Measurements from ENCODE around the gene DHX9.

DNA sequence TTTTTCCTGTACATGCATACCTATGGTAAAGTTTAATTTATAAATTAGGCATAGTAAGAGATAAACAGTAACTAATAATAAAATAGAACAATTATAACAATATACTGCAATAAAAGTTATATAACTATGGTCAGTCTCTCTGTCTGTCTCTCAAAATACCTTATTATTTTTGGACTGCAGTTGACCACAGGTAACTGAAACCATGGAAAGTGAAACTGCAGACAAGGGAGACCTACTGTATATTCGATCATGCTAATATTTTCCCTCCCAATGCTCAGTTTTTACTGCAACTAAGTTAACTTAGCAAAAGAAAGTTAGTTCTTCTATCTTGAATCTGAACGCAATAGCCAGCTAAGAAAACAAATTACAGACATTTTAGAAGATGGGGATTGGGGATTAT is 12.3 kb upstream of the DHX9 start:
- no peak for TF ChIP-seq EZH2 (IDR thresholded peaks at IDR 0.05; ENCODE audit: low read length, unreplicated experiment)
- TF ChIP-seq, protein P1, sequence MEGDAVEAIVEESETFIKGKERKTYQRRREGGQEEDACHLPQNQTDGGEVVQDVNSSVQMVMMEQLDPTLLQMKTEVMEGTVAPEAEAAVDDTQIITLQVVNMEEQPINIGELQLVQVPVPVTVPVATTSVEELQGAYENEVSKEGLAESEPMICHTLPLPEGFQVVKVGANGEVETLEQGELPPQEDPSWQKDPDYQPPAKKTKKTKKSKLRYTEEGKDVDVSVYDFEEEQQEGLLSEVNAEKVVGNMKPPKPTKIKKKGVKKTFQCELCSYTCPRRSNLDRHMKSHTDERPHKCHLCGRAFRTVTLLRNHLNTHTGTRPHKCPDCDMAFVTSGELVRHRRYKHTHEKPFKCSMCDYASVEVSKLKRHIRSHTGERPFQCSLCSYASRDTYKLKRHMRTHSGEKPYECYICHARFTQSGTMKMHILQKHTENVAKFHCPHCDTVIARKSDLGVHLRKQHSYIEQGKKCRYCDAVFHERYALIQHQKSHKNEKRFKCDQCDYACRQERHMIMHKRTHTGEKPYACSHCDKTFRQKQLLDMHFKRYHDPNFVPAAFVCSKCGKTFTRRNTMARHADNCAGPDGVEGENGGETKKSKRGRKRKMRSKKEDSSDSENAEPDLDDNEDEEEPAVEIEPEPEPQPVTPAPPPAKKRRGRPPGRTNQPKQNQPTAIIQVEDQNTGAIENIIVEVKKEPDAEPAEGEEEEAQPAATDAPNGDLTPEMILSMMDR (conservative IDR thresholded peaks at IDR 0.05; ENCODE audit: low read depth, low read length) = no peak

Measured in PC-3 (cell line).